Endometrial microvascular endothelial cells (primary cell): ENCODE measurements around the gene PRR5. TPM values are rescaled to one million over a fixed set of nuclear protein-coding genes. Genes with fewer than 3 reads are reported as not detected.
"Not testable (repeated sequence)": the region's sequence is repeated elsewhere in the genome, so short reads cannot be mapped to it uniquely, and the experiment has no call there.

ENCODE experiments used
- in situ Hi-C: cut with HindIII; loops from 2 replicates; pipeline ENCODE4 v1.10.0; 2017; ENCODE audit warnings: low sequenced_read_pairs, low pct_unique_long_range_greater_than_20kb; ENCODE audit errors: inconsistent ontology term
- total RNA-seq: library from RNA; depleted of rRNA; stranded (reverse); fragments of >200 nt; gene quantifications from one replicate; pipeline ENCODE4 v1.2.3, GENCODE V29; 2015; ENCODE audit errors: inconsistent ontology term

PRR5 gene
- total RNA-seq, 1 donor from 2014 or later, result not detected

DNA sequence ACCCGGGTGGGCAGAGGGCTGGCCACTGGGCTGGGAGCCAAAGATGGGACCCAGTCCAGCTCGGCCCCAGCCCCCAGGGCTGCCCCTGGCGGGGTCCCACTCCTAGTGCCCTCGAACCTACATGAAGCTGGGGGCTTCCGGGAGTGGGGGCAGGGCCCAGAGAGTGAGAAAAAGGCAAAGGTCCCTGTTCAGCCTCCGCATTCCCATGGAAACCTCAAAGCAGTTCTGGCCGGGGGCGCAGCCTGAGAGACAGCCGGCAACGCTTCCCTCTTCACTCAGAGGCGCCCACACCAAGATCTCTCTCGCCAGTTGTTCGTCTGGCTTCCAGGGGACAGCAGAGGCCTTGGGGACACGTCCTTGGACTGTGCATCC lies 28.0 kb downstream of the PRR5 start:
- in situ Hi-C loops, result no loop called here

DNA sequence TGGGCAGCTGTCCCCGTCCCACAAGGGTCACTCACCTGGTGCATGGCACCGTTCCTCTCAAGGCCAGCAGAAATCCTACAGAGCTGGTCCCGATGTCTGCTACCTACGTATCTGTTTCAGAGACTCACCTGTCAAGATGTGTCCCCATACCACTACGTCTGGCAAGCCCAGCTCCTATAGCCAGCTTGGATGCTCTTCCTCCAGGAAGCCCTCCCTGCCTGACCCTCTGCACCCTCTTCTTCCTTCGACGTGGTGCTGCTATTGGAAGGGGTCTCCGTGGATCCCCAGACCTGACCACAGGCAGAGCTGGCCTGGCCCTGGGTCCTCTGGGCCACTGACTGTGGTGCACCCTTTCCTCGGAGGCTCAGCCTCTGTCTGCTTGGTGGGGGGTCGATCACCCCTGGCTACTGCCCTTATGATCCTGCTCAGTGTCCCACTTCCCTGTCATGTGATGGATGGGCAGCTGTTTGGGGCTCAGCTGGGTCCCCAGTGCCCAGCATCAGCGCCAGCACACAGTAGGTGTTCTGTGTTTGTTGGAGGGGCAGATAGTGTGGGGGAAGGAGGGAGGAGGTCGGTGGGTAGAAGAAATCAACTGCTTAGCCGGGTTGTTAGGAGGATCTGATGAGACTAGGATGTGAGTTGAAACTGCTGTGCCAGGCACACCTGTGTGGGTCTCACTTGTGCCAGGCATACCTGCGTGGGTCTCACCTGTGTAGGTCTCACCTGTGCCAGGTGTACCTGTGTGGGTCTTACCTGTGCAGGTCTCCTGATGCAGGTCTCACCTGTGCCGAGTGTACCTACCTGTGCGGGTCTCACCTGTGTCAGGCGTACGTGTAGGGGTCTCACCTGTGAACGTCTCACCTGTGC lies 28.7 kb downstream of the PRR5 start:
- in situ Hi-C loops, result no loop called here

DNA sequence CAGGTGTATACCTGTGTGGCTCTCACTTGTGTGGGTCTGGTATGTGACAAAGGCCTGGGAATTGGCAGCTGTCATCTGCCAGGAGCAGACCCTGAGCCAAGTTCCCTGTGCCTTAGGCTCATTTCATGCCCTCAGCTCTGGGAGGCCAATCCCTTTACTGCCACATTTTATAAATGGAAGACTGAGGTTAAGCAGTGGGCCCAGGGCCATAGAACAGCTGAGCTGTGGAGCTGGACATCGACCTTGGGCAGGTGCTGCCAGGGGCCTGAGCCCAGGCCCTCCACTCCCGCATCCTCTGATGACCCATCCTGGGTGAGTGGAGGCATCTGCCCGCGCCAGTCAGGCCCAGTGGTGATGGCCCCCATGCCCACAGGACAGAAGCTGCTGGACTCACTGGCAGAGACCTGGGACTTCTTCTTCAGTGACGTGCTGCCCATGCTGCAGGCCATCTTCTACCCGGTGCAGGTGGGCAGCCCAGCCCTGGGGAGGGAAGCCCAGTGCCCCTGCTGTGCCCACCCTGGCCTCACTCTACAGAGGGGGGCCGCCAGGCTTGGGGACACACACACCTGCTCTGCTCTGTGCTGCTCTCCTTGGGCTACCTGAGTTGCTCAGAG lies 29.5 kb downstream of the PRR5 start:
- in situ Hi-C loops, result no loop called here

DNA sequence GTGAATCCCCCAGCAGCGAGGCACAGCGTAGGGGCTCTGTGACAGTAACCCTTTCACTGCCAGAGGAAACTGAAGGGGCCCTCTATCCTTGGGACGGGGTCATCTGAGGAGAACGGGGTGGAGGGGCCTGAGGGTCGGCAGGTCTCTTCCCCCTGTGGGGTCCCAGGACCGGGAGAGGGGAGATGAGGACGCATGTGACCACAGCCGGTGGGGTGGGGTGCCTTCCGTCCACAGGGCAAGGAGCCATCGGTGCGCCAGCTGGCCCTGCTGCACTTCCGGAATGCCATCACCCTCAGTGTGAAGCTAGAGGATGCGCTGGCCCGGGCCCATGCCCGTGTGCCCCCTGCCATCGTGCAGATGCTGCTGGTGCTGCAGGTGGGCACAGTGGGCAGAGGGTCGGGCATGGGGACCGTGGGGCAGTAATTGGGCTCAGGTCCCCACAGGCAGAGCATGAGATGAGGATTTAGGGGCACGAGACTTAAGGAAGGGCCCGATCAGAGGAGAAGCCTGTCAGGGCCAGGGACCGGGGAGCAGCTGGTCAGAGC lies 30.1 kb downstream of the PRR5 start:
- in situ Hi-C loops, result no loop called here

DNA sequence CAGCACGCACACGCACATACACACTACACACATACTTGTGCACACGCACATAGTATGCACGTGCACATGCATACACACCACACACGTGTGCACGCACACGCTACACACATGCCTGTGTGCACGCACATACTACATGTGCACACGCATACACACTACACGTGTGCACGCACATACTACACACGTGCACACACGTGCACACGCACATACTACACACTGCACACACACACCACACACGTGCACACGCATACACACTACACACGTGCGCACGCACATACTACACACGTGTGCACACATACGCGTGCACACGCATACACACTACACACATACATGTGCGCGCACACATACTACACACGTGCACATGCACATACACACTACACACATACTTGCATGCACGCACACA lies 30.7 kb downstream of the PRR5 start:
- in situ Hi-C loops, result no loop called here

GRCh38 chr22:44733426-44734106 lies 31.6 kb downstream of the PRR5 start:
- in situ Hi-C loops, result no loop called here

GRCh38 chr22:44734278-44734677 lies 32.3 kb downstream of the PRR5 start:
- in situ Hi-C loops, result no loop called here

DNA sequence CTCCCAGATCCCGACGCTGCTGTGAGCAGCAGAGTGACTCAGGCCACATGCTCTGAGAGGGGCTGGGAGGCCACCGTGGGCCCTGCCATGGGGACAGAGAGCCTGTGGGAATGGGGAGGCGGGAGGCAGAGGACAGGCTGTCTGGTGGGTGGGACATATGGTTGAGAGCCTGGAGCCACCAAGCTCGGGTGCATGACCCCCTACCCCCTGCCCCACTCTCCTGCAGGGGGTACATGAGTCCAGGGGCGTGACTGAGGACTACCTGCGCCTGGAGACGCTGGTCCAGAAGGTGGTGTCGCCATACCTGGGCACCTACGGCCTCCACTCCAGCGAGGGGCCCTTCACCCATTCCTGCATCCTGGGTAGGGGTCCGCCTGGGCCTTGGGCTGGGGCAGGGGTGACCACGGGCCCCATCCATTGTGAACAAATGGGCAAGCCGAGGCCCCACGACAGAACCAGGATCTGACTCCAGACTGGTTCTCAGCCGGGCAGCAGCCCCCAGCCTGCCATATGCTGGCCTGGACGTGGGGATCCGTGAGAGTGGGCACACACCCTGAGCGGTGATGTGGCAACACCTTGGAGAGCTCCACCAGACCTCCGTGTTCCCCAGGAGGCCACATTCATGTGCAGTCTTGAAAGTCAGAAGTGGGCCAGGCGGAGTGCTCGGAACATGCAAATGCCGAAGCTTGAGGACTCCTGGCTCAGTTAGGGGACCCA lies 33.0 kb downstream of the PRR5 start:
- in situ Hi-C loops, result no loop called here

DNA sequence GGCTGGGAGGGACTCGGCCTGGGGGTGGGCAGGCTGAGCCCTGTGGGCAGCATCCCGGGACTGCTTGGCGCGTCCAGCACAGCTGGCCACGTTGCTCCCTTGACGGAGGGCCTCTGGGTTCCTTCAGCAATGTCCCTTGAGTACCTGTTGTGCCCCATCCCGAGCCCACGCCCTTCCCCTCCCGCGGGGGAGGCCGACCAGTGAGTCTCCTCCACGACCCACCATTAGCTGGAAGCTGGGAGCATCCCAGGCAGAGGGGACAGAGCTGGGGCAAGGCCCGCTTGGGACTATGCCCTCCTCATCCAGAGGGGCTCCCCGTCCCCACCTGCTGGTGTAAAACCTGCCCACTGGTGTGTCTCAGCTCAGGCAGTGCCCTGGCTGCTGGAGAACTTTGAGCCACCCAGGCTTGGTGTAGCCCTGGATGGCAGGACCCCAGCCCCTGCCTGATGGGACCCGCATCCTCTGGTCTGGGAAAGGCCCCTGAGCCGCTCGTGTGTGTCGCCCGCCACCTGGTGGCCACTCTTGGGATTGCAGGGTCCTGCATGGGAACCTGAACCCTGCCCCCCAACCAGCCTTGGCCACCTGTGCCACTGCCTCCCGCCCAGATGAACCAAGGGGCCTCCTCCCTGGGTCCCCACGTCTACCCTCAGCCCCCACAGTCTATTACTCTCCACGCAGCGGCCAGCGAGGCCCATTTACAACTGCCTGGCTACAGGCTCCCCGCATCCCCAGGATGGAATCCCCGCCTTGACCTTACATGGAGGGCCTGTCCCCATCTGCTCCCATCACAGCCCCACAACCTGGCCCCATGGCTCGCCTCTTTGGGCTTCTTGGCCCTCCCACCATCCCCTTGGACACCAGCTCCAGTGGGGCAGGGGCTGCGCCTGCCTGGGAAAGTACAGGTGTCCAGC lies 33.8 kb downstream of the PRR5 start:
- in situ Hi-C loops, result no loop called here

GRCh38 chr22:44736581-44737405 lies 34.8 kb downstream of the PRR5 start:
- in situ Hi-C loops, result no loop called here

GRCh38 chr22:44737406-44738346 lies 35.7 kb downstream of the PRR5 start:
- in situ Hi-C loops, result no loop called here

DNA sequence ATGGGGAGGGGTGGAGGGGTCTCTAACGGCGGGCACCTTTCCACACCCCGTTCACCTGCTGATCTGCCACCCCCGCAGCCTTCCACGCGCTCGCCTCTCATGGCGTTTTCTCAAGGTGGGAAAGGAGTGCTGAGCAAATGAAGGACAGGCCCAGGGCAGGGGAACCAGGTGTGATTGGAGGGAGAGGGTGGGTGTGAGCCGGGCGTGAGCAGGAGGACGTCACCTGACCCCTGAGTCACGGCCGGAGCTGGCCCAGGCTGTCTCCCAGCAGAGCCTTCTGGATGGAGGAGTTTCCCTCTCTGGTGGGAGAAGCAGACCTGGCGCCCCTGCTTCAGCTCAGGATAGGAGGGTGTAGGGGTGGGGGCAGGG lies 36.3 kb downstream of the PRR5 start:
- in situ Hi-C loops, result no loop called here

DNA sequence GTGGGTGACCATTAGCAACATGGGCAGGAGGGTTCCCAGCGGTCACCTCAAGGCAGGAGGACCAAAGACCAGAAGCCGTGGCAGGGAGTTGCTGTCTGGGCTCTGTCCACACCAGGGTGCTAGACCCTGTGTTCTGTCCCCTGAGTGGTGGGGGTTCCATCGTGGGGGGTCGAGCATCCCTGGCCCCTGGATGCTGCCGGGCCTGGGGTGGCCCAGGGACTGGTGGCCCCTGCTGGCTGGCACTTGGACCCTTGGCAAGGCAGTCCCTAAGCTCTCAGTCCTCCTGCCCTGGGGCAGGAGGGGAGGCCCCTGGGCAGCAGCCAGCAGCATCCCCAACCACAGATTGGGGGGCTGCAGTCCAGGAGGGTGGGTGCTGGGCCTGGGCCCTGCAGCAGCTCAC lies 37.0 kb downstream of the PRR5 start:
- in situ Hi-C loops, result no loop called here

DNA sequence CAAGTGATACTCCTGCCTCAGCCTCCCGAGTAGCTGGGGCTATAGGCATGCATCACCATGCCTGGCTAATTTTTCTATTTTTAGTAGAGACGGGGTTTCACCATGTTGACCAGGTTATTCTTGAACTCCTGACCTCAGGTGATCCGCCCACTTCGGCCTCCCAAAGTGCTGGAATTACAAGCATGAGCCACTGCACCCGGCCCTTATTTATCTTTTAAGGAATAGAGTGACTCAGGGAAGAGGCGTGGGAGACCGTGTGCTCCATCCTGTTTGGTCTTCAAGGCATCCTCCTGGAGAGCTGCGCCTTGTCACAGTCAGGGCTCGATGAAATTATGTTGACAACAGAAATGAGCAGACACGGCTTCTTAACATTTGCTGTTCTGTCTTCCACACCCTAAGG lies 37.7 kb downstream of the PRR5 start:
- in situ Hi-C loops, result not testable (repeated sequence)

DNA sequence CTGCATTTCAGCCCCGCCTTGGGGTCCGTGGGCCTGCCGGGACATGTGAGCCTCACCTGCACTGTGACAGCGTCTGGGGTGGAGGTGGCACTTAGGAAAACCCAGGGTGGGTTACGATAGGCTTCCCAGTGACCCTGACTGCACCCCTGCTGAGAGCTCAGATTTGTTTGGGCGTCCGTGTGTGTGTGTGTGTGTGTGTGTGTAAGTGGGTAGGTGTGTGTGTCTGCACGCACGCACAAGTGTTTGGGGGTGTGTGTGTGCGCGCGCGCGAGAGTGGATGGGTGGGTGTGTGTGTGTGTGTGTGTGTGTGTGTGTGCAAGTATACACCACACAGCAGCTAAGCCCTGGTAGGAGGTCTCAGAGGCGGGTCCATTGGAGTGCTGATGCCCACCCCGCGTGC lies 38.3 kb downstream of the PRR5 start:
- in situ Hi-C loops, result no loop called here

DNA sequence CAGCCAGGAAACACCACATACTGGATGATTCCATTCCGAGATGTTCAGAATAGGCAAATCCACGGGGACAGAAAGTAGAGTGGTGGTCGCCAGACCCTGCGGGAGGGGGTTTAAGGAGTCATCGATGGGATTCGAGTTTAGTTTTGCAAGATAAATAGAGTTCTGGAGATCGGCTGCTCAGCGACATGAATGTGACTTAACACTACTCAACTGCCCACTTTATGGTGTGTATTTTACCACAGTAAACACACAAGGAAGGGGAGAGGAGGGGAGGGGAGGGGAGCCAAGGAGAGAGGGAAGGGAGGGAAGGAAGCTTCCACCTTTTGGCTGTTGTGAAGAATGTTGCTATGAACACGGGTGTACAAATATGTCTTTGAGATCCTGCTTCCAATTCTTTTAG lies 39.9 kb downstream of the PRR5 start:
- in situ Hi-C loops, result no loop called here
